Large intestine (tissue), 3 donors: ENCODE measurements around the gene TTC34. TPM values are rescaled to one million over a fixed set of nuclear protein-coding genes. Genes with fewer than 3 reads are reported as not detected.
"Not testable (repeated sequence)": the region's sequence is repeated elsewhere in the genome, so short reads cannot be mapped to it uniquely, and the experiment has no call there.

Experiments
- DNase-seq, 2 donors: peaks; one replicate each; pipeline versions ENCODE4 v3.0.0 to v3.0.0-alpha.2; 2013
- H3K27ac ChIP-seq: one replicate; pipeline ENCODE4 v1.5.1; 2013; ENCODE audit warnings: low read length
- H3K27me3 ChIP-seq: 2 replicates; pipeline ENCODE4 v1.6.1; 2013; ENCODE audit warnings: low read length; ENCODE audit not compliant: control insufficient read depth, insufficient read depth
- H3K36me3 ChIP-seq: 2 replicates; pipeline ENCODE4 v1.6.1; 2013; ENCODE audit warnings: low read length; ENCODE audit not compliant: control insufficient read depth, insufficient read depth
- H3K4me1 ChIP-seq: one replicate; pipeline ENCODE4 v1.6.1; 2013; ENCODE audit warnings: low read length; ENCODE audit not compliant: control insufficient read depth, insufficient read depth
- H3K4me3 ChIP-seq: one replicate; pipeline ENCODE4 v1.5.1; 2013; ENCODE audit warnings: low read length
- H3K9me3 ChIP-seq: one replicate; pipeline ENCODE4 v1.6.1; 2013; ENCODE audit warnings: mild to moderate bottlenecking, low read depth, low read length, moderate library complexity; ENCODE audit not compliant: control insufficient read depth
- WGBS: methylation state at CpG from one replicate; pipeline ENCODE4 v1.1.5; 2013; ENCODE audit warnings: low lambda C conversion rate; ENCODE audit not compliant: insufficient coverage; 5-methylcytosine and 5-hydroxymethylcytosine counted together
- polyA plus RNA-seq: library from polyadenylated mRNA; unstranded; fragments of 120-200 nt; gene quantifications from one replicate; pipeline ENCODE4 v1.2.1, GENCODE V29; 2013

Gene TTC34
- polyA plus RNA-seq, 1 donor, result 1.5 TPM

DNA sequence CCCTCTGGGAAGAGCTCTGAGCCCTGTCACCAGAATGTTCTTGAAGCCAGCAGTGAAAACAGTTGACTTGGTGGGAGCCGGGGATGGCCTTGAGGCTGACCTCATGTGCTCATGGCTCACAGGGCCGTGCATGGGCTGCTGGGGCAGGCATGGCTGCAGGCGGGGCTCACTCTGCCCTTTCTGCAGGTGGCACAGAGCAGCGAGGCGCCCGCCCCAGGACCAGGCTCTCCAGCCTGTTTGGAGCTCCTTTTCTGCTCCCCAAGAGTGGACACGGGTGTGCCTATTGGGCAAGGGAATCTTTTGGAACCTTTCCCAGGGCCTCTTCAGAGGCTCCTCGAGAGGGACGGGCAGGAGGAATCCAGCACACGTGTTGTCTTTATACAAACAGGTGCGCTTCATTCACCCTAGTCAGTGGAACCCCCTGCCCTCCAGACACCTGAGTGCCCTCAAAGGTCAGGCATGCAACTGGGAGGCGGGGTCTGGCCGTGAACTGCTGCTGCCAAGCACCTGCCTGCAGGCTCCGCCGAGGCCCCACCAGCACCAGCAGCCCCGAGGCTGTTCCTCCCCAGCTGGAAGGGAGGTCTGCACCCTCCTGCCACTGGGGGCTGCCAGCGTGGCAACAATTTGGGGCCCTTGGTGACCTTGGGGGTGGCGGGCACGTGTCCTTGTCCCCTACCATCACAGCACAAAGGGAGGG, 2.6 kb upstream of the TTC34 start:
- Histone ChIP-seq H3K4me1 (no peaks in the 10 kb centered on the region), H3K36me3 (no peaks in the 10 kb centered on the region), H3K27ac (no peak overlapping the region), H3K4me3 (no peak overlapping the region), H3K27me3 (peaks cover 4% of the 10 kb centered on the region), H3K9me3 (no peaks in the 10 kb centered on the region)
- DNase-seq, result no peak
- no CpG with 5 or more reads among the region's 19 CpGs for WGBS

DNA sequence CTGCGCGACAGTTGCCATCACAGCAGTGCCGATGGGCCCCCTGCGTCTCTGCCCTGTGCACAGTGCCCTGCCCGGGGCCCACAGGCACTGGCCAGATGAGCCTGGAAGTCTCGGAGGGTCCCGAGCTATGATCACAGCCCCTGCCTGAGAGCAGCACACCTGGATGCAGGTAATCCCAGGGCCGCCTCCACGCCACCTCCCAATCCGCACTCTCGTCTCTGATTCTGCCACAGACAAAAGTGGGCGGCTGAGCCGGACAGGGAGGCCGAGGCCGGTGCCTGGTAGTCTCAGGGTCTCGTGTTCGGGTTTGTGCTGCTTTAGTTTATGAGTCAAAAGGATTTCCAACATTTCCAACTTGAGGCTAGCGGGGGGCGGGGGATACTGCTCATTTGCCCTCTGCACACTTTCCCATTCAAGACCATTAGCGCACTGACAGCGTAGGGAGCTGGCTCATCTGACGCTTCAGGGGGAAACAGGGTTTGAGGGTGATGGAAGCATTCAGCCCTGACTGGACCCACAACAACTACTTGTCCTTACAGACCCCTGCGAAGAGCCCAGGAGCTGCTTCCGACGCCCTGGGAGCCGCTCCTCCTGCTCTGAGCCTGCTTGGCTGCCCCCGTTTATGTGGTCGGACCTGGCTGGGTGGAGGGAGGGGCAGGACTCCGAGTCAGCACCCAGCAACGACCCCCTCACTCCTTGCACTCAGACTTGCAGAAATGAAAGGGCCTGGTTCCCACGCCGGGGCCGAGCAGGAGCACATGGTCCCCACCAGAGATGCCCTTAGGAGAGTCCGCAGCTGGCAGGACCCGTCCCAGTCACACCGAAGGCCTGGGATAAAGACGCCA, 1.8 kb upstream of the TTC34 start:
- Histone ChIP-seq H3K4me1 (no peaks in the 10 kb centered on the region), H3K9me3 (no peaks in the 10 kb centered on the region), H3K27me3 (peaks cover 4% of the 10 kb centered on the region), H3K36me3 (no peaks in the 10 kb centered on the region), H3K27ac (no peak overlapping the region), H3K4me3 (no peak overlapping the region)
- DNase-seq, result no peak
- no CpG with 5 or more reads among the region's 37 CpGs for WGBS

DNA sequence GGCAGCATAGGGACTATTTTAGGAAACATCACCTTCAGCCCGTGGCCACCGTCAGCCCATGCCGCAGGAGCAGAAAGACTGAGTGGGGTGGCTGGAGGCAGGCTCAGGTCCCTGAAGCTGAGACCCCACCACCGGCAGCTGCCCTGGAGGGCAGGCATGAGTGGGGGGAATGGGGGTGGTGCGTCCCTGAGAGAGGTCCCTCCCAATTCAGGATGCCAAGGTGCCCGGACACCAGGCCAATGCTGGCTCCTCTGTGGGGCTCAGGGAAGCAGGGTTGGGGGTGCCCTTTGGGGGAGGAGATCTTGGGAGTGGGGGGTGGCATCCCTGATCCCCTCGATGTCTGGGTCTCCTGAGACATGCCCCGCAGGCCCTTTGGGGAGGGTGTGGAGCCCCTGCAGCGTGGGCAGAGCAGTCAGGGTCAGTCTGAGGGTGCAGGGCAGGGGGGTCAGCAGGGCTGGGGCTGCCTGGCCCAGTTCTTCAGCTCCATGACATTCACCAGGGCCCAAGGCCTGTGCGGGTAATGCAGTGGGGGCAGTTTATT, 998 bp upstream of the TTC34 start:
- no peaks in the 10 kb centered on the region for H3K9me3 ChIP-seq
- H3K4me3 ChIP-seq, result no peak overlapping the region
- H3K27ac ChIP-seq, result no peak overlapping the region
- WGBS, result no CpG with 5 or more reads among the region's 10 CpGs
- DNase-seq, result no peak
- H3K27me3 ChIP-seq, result peaks cover 4% of the 10 kb centered on the region
- no peaks in the 10 kb centered on the region for H3K36me3 ChIP-seq
- no peaks in the 10 kb centered on the region for H3K4me1 ChIP-seq

DNA sequence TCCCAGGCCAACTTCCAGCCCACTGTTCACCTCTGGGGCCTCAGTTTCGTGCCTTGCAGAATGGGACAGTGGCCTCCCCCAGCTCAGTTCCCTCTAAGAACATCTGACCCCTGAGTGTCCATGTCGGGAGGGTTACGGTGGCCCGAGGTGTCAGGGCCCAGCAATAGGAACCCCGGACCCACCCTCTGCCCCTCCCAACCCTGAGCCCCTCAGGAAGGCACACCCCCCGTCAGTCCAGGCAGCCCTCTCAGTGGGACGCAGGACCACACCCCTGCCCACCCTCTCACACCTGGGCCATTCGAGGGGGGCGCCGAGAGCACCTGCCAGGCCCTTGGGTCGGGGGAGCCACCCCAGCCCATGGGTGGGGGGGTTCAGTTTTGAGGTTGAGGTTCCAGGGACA, 447 bp downstream of the TTC34 start:
- Histone ChIP-seq H3K9me3 (no peaks in the 10 kb centered on the region), H3K36me3 (no peaks in the 10 kb centered on the region), H3K27me3 (peaks cover under 1% of the 10 kb centered on the region), H3K4me3 (no peak overlapping the region), H3K4me1 (no peaks in the 10 kb centered on the region), H3K27ac (no peak overlapping the region)
- no CpG with 5 or more reads among the region's 11 CpGs for WGBS
- no peak for DNase-seq

DNA sequence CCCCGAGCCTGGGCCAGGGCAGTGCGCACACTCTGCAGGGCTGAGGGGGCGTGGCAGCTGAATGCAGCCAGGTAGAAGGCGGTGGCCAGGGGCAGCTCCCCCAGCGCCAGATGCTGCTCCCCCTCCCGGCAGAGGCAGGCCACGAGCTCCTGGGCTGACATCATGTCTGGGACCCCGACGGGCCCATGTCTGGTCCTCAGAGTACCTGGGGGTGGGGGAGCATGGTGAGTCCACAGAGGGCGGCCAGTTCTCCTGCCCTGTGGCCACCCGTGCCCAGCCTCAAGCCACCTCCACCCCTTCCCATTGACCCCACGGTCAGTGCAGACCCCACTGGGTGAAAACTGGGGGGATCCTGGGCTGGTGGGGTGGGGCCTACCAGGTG, 838 bp downstream of the TTC34 start:
- H3K9me3 ChIP-seq, result no peaks in the 10 kb centered on the region
- no peaks in the 10 kb centered on the region for H3K36me3 ChIP-seq

DNA sequence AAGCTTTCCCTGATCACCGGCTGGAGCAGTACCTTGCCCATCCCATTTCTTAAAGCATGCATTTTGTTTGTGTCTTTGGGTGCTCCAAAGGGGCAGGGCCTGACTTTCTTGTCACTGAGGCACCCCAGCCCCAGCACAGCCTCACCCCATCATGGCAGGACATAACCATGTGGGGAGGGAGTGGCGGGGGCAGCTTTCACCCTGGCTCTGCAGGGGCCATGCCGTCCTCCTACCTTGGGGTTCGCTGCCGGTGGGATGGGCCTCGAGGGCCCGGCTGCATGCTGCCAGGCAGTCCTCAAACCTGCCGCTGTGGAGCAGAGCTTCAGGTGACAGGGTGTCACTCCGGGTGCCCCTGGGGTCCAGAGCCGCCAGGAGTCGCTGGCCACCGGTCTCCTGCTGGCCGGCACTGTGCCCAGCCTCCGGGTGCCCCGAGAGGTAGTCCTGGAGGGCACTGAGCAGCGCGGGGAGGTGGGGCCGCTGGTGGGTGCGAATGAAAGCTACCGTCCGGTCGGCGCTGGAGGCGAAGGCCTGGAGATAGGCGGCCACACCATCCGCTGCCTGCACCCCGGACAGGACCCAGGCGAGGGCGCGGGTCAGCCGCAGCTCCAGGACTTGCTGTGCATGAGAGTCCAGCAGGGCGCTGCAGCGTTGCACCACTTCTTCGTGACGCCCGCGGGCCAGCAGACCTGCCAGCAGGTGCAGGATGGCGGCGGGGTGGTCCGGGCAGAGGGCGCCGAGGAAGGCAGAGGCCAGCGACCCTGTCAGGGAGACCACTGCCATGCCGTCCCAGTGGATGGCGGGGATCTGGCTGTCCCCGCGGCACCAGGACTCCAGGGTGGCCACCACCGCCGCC, 1.5 kb downstream of the TTC34 start:
- no peak overlapping the region for H3K27ac ChIP-seq
- no peaks in the 10 kb centered on the region for H3K9me3 ChIP-seq
- WGBS, result 60% methylated on average over 1 of the region's 49 CpGs
- no peak for DNase-seq
- H3K36me3 ChIP-seq, result no peaks in the 10 kb centered on the region
- H3K4me1 ChIP-seq, result no peaks in the 10 kb centered on the region
- H3K4me3 ChIP-seq, result no peak overlapping the region
- no peaks in the 10 kb centered on the region for H3K27me3 ChIP-seq

More for the DNA sequence above, 838 bp downstream of the TTC34 start:
- WGBS, result no CpG with 5 or more reads among the region's 12 CpGs
- Histone ChIP-seq H3K4me3 (no peak overlapping the region), H3K27me3 (no peaks in the 10 kb centered on the region), H3K4me1 (no peaks in the 10 kb centered on the region), H3K27ac (no peak overlapping the region)
- DNase-seq, result no peak

DNA sequence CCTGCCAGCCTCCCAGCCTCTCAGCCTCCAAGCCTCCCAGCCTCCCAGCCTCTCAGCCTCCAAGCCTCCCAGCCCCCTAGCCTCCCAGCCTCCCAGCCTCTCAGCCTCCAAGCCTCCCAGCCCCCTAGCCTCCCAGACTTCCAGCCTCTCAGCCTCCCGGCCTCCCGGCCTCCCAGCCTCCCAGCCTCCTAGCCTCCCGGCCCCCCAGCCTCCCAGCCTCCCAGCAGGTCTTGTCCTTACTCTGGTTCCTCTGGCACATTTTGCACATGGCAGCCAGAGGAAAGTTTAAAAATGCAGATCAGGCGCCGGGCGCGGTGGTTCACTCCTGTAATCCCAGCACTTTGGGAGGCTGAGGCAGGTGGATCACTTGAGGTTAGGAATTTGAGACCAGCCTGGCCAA, 2.5 kb downstream of the TTC34 start:
- H3K36me3 ChIP-seq, H3K4me1 ChIP-seq, H3K9me3 ChIP-seq, DNase-seq, H3K27me3 ChIP-seq, H3K4me3 ChIP-seq, H3K27ac ChIP-seq: not testable (repeated sequence)
- WGBS, result 100% methylated on average over 2 of the region's 7 CpGs

DNA sequence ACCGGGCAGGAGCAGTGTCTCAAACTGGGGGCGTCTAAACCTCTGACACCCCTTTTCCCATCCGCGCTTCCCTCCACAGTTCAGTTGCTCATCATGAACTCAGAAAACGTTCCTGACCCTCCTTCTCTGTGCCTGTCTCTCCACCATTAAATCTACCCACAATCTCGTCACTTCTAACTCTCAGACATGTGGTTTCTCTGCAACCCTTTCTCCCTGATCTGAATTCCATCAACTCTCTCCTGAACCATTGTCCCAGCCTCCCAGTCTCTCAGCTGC, 3.8 kb downstream of the TTC34 start:
- no peak for DNase-seq
- Histone ChIP-seq H3K9me3 (no peaks in the 10 kb centered on the region), H3K27ac (no peak overlapping the region), H3K4me3 (no peak overlapping the region), H3K4me1 (no peaks in the 10 kb centered on the region), H3K36me3 (no peaks in the 10 kb centered on the region), H3K27me3 (peaks cover under 1% of the 10 kb centered on the region)
- WGBS, result 26% methylated on average over 2 of the region's 6 CpGs

DNA sequence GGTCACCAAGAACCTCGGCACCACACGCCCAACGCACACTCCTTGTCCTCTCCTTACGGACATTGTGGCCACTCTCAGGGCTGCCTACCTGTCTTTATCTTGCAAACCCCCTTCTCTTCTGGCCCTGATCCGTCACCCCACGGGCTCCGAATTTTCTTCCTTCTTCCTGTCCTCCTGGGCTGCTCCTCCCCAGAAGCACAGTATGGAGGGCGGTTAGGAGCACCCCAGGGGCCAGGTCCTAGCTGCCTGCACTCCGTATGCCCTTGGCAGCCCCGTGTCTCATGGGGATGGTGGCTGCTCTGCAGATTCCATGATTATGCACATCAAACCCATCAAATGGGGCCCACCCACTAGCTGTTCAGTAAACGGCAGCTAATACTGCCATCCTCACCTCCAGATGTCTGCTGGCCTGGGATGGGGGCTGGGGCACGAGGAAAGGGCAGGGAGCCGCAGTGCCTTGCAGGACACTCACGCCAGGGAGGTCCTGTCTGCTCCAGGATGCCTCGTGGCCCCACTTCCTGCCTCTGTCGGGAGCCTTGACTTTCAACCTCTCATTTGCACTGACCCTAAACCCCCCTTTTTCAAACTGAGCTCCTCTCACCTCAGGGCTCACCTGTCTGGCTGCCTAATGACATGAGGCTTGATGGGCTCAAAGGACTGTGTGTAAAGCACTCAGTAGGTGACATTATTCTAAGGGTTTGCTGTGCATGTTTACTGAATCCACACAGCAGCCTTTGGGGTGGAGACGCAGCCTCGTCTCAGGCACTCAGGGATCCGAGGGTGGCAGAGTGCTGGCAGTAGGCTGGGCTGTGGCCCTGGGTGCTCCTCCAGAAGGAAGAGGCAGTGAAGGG, 4.4 kb downstream of the TTC34 start:
- no peaks in the 10 kb centered on the region for H3K9me3 ChIP-seq
- DNase-seq, result no peak
- H3K4me3 ChIP-seq, result no peak overlapping the region
- peaks cover 3% of the 10 kb centered on the region for H3K27me3 ChIP-seq
- H3K4me1 ChIP-seq, result no peaks in the 10 kb centered on the region
- no peak overlapping the region for H3K27ac ChIP-seq
- no CpG with 5 or more reads among the region's 19 CpGs for WGBS
- H3K36me3 ChIP-seq, result no peaks in the 10 kb centered on the region
